Gastrocnemius medialis (tissue), 4 donors: ENCODE measurements around the gene C3. TPM values are rescaled to one million over a fixed set of nuclear protein-coding genes. Genes with fewer than 3 reads are reported as not detected.

ENCODE experiments used
- ATAC-seq, 2 donors: fragments of 150-250 bp; one replicate each; pipeline ENCODE4 v1.9.1; 2016
- DNase-seq, 2 donors: peaks; one replicate each; pipeline ENCODE4 v3.0.0-alpha.2; 2019
- H3K27ac ChIP-seq, 4 donors: fragments of 200-600 bp; sonication (generic); 1 replicate in 1 of 4; 2 replicates in 3 of 4; pipeline ENCODE4 v1.5.1; 2016 to 2018; ENCODE audit warnings: mild to moderate bottlenecking in 2 of 4, moderate library complexity in 1 of 4
- H3K27me3 ChIP-seq, 3 donors: fragments of 200-600 bp; sonication (generic) in 2 of 3; 1 replicate in 1 of 3; 2 replicates in 2 of 3; pipeline versions ENCODE4 v1.5.1 to v1.6.0; 2016 to 2019; ENCODE audit warnings: mild to moderate bottlenecking in 1 of 3, moderate library complexity in 1 of 3
- H3K36me3 ChIP-seq, 2 donors: fragments of 200-600 bp; sonication (generic) in 1 of 2; one replicate each; pipeline ENCODE4 v1.5.1; 2017 to 2018
- H3K4me1 ChIP-seq, 2 donors: fragments of 200-600 bp; sonication (generic) in 1 of 2; one replicate each; pipeline ENCODE4 v1.5.1; 2016 to 2017; ENCODE audit warnings: mild to moderate bottlenecking in 2 of 2
- H3K4me3 ChIP-seq, 4 donors: fragments of 200-600 bp; sonication (generic) in 3 of 4; 1 replicate in 1 of 4; 2 replicates in 3 of 4; pipeline ENCODE4 v1.5.1; 2016 to 2019; ENCODE audit warnings: mild to moderate bottlenecking in 2 of 4
- H3K9me3 ChIP-seq, 3 donors: fragments of 200-600 bp; sonication (generic) in 2 of 3; 1 replicate in 1 of 3; 2 replicates in 2 of 3; pipeline ENCODE4 v1.5.1; 2016 to 2019
- POLR2A ChIP-seq, 2 donors: fragments of 450-650 bp; IDR thresholded peaks; one replicate each; pipeline ENCODE4 v1.6.1; 2017; ENCODE audit warnings: antibody characterized with exemption in 2 of 2, mild to moderate bottlenecking in 2 of 2, moderate library complexity in 2 of 2
- in situ Hi-C, 4 donors: fragments of 200-750 bp; cut with MboI; loops; one replicate each; pipeline versions ENCODE4 v1.15.0 to v1.8.0; 2017; ENCODE audit warnings: low sequenced_read_pairs in 4 of 4
- intact Hi-C: fragments of 100-400 bp; cut with DNase I; formaldehyde crosslinking; loops from one replicate; pipeline ENCODE4 v1.15.1; 2023; ENCODE audit warnings: low total_unique reads
- total RNA-seq, 4 donors: library from RNA; depleted of rRNA; stranded (reverse); fragments of >200 nt; gene quantifications; one replicate each; pipeline versions ENCODE4 v1.1.0 to v1.2.3, GENCODE V29; 2016
- TF ChIP-seq, protein P1 (sequence below), 5 experiments: fragments of 450-650 bp in 3 of 5; fragments of 200-600 bp in 2 of 5; sonication (generic) in 2 of 5; IDR thresholded peaks in 4 of 5; conservative IDR thresholded peaks in 1 of 5; 1 replicate in 4 of 5; 2 replicates in 1 of 5; pipeline ENCODE4 v1.5.1; 2016 to 2019; ENCODE audit warnings: antibody characterized with exemption in 5 of 5, mild to moderate bottlenecking in 3 of 5, moderate library complexity in 3 of 5

The C3 gene
- total RNA-seq, 4 donors from 2014 or later: 25.9 to 121 (median 70.6) TPM

DNA sequence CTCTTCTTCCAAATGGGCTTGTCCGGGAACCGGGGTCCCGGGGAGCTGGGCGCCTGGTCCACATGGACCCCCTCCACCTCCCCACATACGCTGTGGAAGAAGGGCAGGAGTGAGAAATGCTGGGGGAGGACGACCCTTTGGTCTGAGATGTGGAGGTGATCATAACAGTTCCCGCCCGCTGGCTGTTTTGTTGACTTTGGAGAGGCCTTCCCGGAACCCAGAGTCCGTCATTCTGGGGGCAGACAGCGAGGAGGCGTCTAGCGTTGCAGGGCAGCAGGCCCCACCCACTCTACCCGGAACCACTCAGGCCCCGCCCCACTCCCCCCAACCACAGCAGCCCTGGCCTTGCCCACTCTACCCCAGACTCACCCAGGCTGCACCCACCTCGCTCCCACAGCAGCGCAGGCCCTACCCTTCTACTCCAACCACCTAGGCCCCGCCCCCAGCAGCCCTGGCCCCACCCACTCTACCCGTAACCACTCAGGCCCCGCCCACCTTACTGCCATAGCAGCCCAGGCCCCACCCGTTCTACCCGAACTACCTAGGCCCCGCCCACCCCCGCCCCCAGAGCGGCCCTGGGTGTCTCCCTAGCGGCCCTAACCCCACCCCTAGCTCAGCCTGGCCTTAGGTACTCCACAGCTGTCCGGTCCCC lies 9.8 kb upstream of the C3 start:
- DNase-seq: no peak
- intact Hi-C loops: loop anchor here (10.0 kb wide), 3 partner anchors 275 to 895 kb away; partner anchors contain the start of genes NDUFA11, PET100, SLC25A23 and VMAC

DNA sequence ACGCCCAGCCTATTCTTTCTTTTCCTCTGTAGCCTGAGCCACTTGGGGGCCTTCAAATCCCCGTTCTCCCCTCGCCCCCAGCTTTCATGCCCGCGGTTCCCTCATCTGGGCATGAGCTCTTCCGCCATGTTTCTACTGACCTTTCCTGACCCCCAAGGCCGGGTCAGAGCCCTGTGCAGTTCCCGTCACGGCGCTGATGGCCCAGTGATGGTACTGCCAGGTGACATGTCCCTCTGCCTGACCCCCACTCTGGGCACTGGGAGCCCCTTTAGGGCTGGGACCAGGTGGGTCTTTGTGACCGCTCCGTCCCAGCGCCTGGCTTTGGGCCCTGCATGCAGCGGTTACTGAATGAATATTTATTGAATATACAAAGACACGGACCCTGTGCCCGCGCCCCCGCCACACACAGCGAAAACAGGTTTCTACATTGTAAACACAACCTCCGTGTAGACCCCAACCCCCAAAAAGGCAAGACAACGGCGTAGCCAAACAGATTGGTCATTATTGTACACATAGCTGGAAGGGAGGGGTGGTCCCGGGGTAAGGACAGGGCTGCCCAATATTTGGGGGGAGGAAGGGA lies 9.2 kb upstream of the C3 start:
- no peak for DNase-seq
- intact Hi-C loops: loop anchor here (10.0 kb wide), 3 partner anchors 275 to 895 kb away; partner anchors contain the start of genes NDUFA11, PET100, SLC25A23 and VMAC

More for the DNA sequence above, 9.8 kb upstream of the C3 start:
- no peak overlapping the region for H3K4me3 ChIP-seq
- no peaks in the 10 kb centered on the region for H3K9me3 ChIP-seq
- ATAC-seq: no peak
- H3K27me3 ChIP-seq: no peaks in the 10 kb centered on the region
- no peak for TF ChIP-seq POLR2A (IDR thresholded peaks at IDR 0.05)
- TF ChIP-seq, protein P1, sequence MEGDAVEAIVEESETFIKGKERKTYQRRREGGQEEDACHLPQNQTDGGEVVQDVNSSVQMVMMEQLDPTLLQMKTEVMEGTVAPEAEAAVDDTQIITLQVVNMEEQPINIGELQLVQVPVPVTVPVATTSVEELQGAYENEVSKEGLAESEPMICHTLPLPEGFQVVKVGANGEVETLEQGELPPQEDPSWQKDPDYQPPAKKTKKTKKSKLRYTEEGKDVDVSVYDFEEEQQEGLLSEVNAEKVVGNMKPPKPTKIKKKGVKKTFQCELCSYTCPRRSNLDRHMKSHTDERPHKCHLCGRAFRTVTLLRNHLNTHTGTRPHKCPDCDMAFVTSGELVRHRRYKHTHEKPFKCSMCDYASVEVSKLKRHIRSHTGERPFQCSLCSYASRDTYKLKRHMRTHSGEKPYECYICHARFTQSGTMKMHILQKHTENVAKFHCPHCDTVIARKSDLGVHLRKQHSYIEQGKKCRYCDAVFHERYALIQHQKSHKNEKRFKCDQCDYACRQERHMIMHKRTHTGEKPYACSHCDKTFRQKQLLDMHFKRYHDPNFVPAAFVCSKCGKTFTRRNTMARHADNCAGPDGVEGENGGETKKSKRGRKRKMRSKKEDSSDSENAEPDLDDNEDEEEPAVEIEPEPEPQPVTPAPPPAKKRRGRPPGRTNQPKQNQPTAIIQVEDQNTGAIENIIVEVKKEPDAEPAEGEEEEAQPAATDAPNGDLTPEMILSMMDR (IDR thresholded peaks at IDR 0.05 in 4 of 5, conservative IDR thresholded peaks at IDR 0.05 in 1 of 5): no peak
- no peak overlapping the region for H3K27ac ChIP-seq
- in situ Hi-C loops: loop anchor here in 2 of 4 donors (10.0 to 25.0 kb wide), 3 partner anchors 135 to 343 kb away; partner anchors contain the start of genes GTF2F1 (in 1 of the 2), PSPN (in 1 of the 2) and TUBB4A (in 1 of the 2)
- H3K4me1 ChIP-seq: no peaks in the 10 kb centered on the region
- peaks cover 0 to 24% of the 10 kb centered on the region in 2 donors for H3K36me3 ChIP-seq

DNA sequence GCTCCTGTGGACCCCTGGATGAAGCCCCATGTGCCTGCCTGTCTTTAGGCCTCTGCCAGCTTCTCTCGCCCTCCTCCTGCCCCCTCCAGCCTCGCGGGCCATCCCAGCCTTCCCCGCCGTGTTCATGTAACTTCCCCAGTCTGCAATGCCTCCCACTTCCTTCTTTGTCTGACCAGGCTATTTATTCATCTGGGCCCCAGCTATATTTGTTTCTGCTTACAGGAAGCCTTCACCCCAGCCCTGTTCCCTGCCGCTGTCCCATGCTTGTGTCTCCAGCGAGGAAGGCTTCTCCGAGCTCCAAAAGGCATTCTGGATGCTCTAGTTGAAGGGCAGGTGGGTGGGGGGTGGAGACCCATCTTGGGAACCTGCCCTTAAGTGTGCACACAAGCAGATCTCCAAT lies 7.9 kb upstream of the C3 start:
- no peaks in the 10 kb centered on the region for H3K4me1 ChIP-seq
- in situ Hi-C loops (loop anchor here in 2 of 4 donors (25.0 kb wide), 2 partner anchors 216 to 341 kb away; partner anchors contain the start of genes GTF2F1 (in 1 of the 2), PSPN (in 1 of the 2) and TUBB4A (in 1 of the 2)), intact Hi-C loops (no loop called here)
- DNase-seq (no peak), ATAC-seq (no peak)
- no peak overlapping the region for H3K4me3 ChIP-seq
- peaks cover 0 to 22% of the 10 kb centered on the region in 2 donors for H3K36me3 ChIP-seq
- no peaks in the 10 kb centered on the region for H3K27me3 ChIP-seq
- no peak overlapping the region for H3K27ac ChIP-seq
- H3K9me3 ChIP-seq: no peaks in the 10 kb centered on the region
- TF ChIP-seq, protein P1 (IDR thresholded peaks at IDR 0.05 in 4 of 5, conservative IDR thresholded peaks at IDR 0.05 in 1 of 5): no peak
- no peak for TF ChIP-seq POLR2A (IDR thresholded peaks at IDR 0.05)

More for the DNA sequence above, 9.2 kb upstream of the C3 start:
- ATAC-seq: no peak
- Histone ChIP-seq H3K4me3 (no peak overlapping the region), H3K4me1 (no peaks in the 10 kb centered on the region), H3K9me3 (no peaks in the 10 kb centered on the region), H3K27me3 (no peaks in the 10 kb centered on the region), H3K27ac (no peak overlapping the region), H3K36me3 (peaks cover 0 to 24% of the 10 kb centered on the region in 2 donors)
- no peak for TF ChIP-seq POLR2A (IDR thresholded peaks at IDR 0.05)
- TF ChIP-seq, protein P1 (IDR thresholded peaks at IDR 0.05 in 4 of 5, conservative IDR thresholded peaks at IDR 0.05 in 1 of 5): no peak
- in situ Hi-C loops: loop anchor here in 2 of 4 donors (10.0 to 25.0 kb wide), 3 partner anchors 135 to 342 kb away; partner anchors contain the start of genes GTF2F1 (in 1 of the 2), PSPN (in 1 of the 2) and TUBB4A (in 1 of the 2)

DNA sequence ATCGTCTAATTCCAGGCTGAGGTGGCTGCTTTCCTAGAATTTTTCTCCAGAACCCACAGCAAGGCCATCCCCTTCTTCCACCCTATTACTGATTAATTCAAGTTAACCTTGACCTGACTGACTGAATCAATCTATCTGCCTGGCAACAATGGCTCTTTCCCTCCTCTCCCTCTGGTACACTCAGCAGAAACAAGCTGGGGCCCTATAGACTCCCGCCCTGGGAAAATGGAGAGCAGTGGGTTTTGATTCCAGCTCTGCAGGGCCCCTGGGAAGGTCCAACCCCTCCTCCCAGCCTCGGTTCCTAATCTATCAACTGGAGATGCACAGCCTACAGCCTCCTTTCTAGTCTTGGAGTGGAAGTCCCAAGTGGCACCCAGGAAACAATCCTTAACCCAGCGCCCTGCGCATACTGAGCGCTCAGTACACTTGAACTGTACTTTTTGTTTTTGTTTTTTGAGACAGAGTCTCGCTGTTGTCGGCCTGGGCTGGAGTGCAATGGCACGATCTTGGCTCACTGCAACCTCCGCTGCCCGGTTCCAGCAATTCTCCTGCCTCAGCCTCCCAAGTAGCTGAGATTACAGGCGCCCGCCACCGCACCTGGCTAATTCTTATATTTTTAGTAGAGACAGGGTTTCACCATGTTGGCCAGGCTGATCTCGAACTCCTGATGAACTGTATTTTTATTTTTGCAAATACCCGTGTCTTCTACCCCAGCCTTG lies 5.2 kb upstream of the C3 start:
- DNase-seq (no peak), ATAC-seq (no peak)
- no peaks in the 10 kb centered on the region for H3K27me3 ChIP-seq
- H3K9me3 ChIP-seq: no peaks in the 10 kb centered on the region
- no peak overlapping the region for H3K27ac ChIP-seq
- no peak for TF ChIP-seq POLR2A (IDR thresholded peaks at IDR 0.05)
- TF ChIP-seq, protein P1 (IDR thresholded peaks at IDR 0.05 in 4 of 5, conservative IDR thresholded peaks at IDR 0.05 in 1 of 5): no peak
- H3K4me1 ChIP-seq: no peaks in the 10 kb centered on the region
- H3K36me3 ChIP-seq: no peaks in the 10 kb centered on the region
- no peak overlapping the region for H3K4me3 ChIP-seq
- intact Hi-C loops (no loop called here), in situ Hi-C loops (loop anchor here in 2 of 4 donors (25.0 kb wide), 2 partner anchors 213 to 338 kb away; partner anchors contain the start of genes GTF2F1 (in 1 of the 2), PSPN (in 1 of the 2) and TUBB4A (in 1 of the 2))
